H1 (cell line): Measurements from ENCODE around the gene WDR7. TPM values are rescaled to one million over a fixed set of nuclear protein-coding genes. Genes with fewer than 3 reads are reported as not detected.

Experiments
- CTCF ChIA-PET: fragments of 300-600 bp; sonication (Branson Sonifier 250); formaldehyde crosslinking; loops from one replicate; lab custom pipeline; 2021; ENCODE audit not compliant: partially characterized antibody; lab: Charles Lee
- POLR2A ChIA-PET: fragments of 300-600 bp; sonication (Branson Sonifier 250); formaldehyde crosslinking; loops from one replicate; lab custom pipeline; 2021; ENCODE audit warnings: inconsistent platforms; ENCODE audit not compliant: partially characterized antibody; lab: Charles Lee
- DNase-seq, 2 experiments: peaks; one replicate each; pipeline versions ENCODE4 v3.0.0 to v3.0.0-alpha.2; 2010 to 2022; ENCODE audit warnings: low spot score in 2 of 2, low read depth in 1 of 2, mixed read lengths in 1 of 2
- FAIRE-seq: peaks from 2 replicates; lab custom pipeline; 2011; peaks lifted over from hg19 to GRCh38; lab: Jason Lieb, UNC
- H2AFZ ChIP-seq: 2 replicates; pipeline ENCODE4 v1.8.1; 2012; ENCODE audit warnings: low read length, inconsistent platforms
- H2AK5ac ChIP-seq: 2 replicates; pipeline ENCODE4 v1.6.1; 2013; ENCODE audit warnings: low read depth, low read length
- H2BK120ac ChIP-seq: replicated peaks from 2 replicates; pipeline ENCODE3; 2013; ENCODE audit warnings: low read depth, low read length, inconsistent platforms
- H2BK12ac ChIP-seq: 2 replicates; pipeline ENCODE4 v1.6.1; 2013; ENCODE audit warnings: low read depth, low read length
- H2BK15ac ChIP-seq: 2 replicates; pipeline ENCODE4 v1.6.1; 2013; ENCODE audit warnings: low read length
- H2BK20ac ChIP-seq: 2 replicates; pipeline ENCODE4 v1.6.1; 2013; ENCODE audit warnings: low read length
- H2BK5ac ChIP-seq: 2 replicates; pipeline ENCODE4 v1.6.1; 2013; ENCODE audit warnings: low read depth, low read length
- H3K14ac ChIP-seq: 2 replicates; pipeline ENCODE4 v1.6.1; 2013; ENCODE audit warnings: inconsistent platforms; ENCODE audit not compliant: insufficient read length
- H3K18ac ChIP-seq: 2 replicates; pipeline ENCODE4 v1.6.1; 2013; ENCODE audit warnings: low read length; ENCODE audit errors: extremely low read depth
- H3K23ac ChIP-seq: 2 replicates; pipeline ENCODE4 v1.6.1; 2013; ENCODE audit warnings: inconsistent platforms; ENCODE audit not compliant: insufficient read length
- H3K23me2 ChIP-seq: 2 replicates; pipeline ENCODE4 v1.6.1; 2013; ENCODE audit warnings: low read depth, low read length
- H3K27ac ChIP-seq: 2 replicates; pipeline ENCODE4 v1.6.1; 2011; ENCODE audit warnings: low read depth, low read length, inconsistent platforms
- H3K27me3 ChIP-seq, 4 experiments: replicated peaks in 1 of 4; 1 replicate in 1 of 4; 2 replicates in 3 of 4; pipeline versions ENCODE4 v1.6.1 to v1.8.1; 2011 to 2013; ENCODE audit warnings: low read length in 3 of 4, mild to moderate bottlenecking in 3 of 4, inconsistent platforms in 2 of 4, mixed read lengths in 2 of 4, moderate library complexity in 1 of 4; ENCODE audit not compliant: control insufficient read depth in 3 of 4, insufficient read depth in 3 of 4; ENCODE audit errors: extremely low read depth in 1 of 4
- H3K36me3 ChIP-seq, 4 experiments: 2 replicates each; pipeline versions ENCODE4 v1.6.1 to v1.8.1; 2011 to 2013; ENCODE audit warnings: mild to moderate bottlenecking in 4 of 4, low read length in 3 of 4, moderate library complexity in 2 of 4, control low read depth in 1 of 4, inconsistent platforms in 1 of 4; ENCODE audit not compliant: insufficient read depth in 4 of 4, control insufficient read depth in 2 of 4
- H3K4ac ChIP-seq: replicated peaks from 2 replicates; pipeline ENCODE3; 2013; ENCODE audit warnings: low read length, low read depth, mixed read lengths, inconsistent platforms; ENCODE audit not compliant: insufficient read length
- H3K4me1 ChIP-seq, 4 experiments: replicated peaks in 1 of 4; 1 replicate in 1 of 4; 2 replicates in 3 of 4; pipeline versions ENCODE4 v1.6.1 to v1.8.1; 2011 to 2013; ENCODE audit warnings: low read length in 3 of 4, inconsistent platforms in 2 of 4, mixed read lengths in 1 of 4; ENCODE audit not compliant: insufficient read depth in 4 of 4, control insufficient read depth in 3 of 4
- H3K4me2 ChIP-seq, 2 experiments: 2 replicates each; pipeline versions ENCODE4 v1.6.1 to v1.8.1; 2011 to 2013; ENCODE audit warnings: low read depth in 2 of 2, low read length in 2 of 2, control low read depth in 1 of 2, inconsistent platforms in 1 of 2, mild to moderate bottlenecking in 1 of 2; ENCODE audit not compliant: insufficient read depth in 1 of 2
- H3K4me3 ChIP-seq, 4 experiments: fragments of 200-600, 300-600 bp in 1 of 4; sonication (generic), shearing (Covaris generic), sonication (Bioruptor Twin) in 1 of 4; 2 replicates each; pipeline versions ENCODE4 v1.5.1 to v1.8.1; 2011 to 2016; ENCODE audit warnings: low read length in 4 of 4, low read depth in 3 of 4, control low read depth in 2 of 4, inconsistent platforms in 2 of 4, mild to moderate bottlenecking in 2 of 4, mixed read lengths in 1 of 4, moderate library complexity in 1 of 4; ENCODE audit not compliant: insufficient read depth in 2 of 4; ENCODE audit errors: extremely low read depth in 1 of 4
- H3K56ac ChIP-seq: replicated peaks from 2 replicates; pipeline ENCODE3; 2013; ENCODE audit warnings: low read depth, mild to moderate bottlenecking, mixed read lengths, low read length, inconsistent platforms; ENCODE audit not compliant: insufficient read length
- H3K79me1 ChIP-seq: 2 replicates; pipeline ENCODE4 v1.6.1; 2013; ENCODE audit warnings: low read depth, low read length, control low read depth
- H3K79me2 ChIP-seq, 2 experiments: 2 replicates each; pipeline versions ENCODE4 v1.6.1 to v1.8.1; 2012 to 2013; ENCODE audit warnings: low read length in 2 of 2, mild to moderate bottlenecking in 2 of 2, inconsistent platforms in 1 of 2; ENCODE audit not compliant: insufficient read depth in 2 of 2, control insufficient read depth in 1 of 2
- H3K9ac ChIP-seq, 4 experiments: replicated peaks in 1 of 4; 1 replicate in 1 of 4; 2 replicates in 3 of 4; pipeline versions ENCODE4 v1.6.1 to v1.8.1; 2011 to 2013; ENCODE audit warnings: low read depth in 3 of 4, low read length in 3 of 4, control low read depth in 2 of 4, mild to moderate bottlenecking in 2 of 4, moderate library complexity in 2 of 4, inconsistent platforms in 1 of 4; ENCODE audit errors: extremely low read depth in 1 of 4
- H3K9me3 ChIP-seq, 2 experiments: 2 replicates each; pipeline versions ENCODE4 v1.6.1 to v1.8.1; 2012 to 2013; ENCODE audit warnings: mild to moderate bottlenecking in 2 of 2, moderate library complexity in 2 of 2, control low read depth in 1 of 2, inconsistent platforms in 1 of 2, low read depth in 1 of 2, low read length in 1 of 2, mixed read lengths in 1 of 2; ENCODE audit not compliant: insufficient read depth in 2 of 2
- H4K20me1 ChIP-seq, 2 experiments: replicated peaks in 1 of 2; 2 replicates each; pipeline versions ENCODE3 to v1.8.1; 2011 to 2013; ENCODE audit warnings: inconsistent platforms in 2 of 2, low read length in 2 of 2, mild to moderate bottlenecking in 1 of 2; ENCODE audit not compliant: insufficient read depth in 2 of 2, control insufficient read depth in 1 of 2
- H4K5ac ChIP-seq: 2 replicates; pipeline ENCODE4 v1.6.1; 2013; ENCODE audit warnings: low read length, low read depth, mixed read lengths, inconsistent platforms; ENCODE audit not compliant: insufficient read length
- H4K8ac ChIP-seq: 2 replicates; pipeline ENCODE4 v1.8.0; 2013; ENCODE audit warnings: mild to moderate bottlenecking, moderate library complexity, low read length, inconsistent platforms; ENCODE audit not compliant: insufficient read depth; ENCODE audit errors: extremely low read depth
- H4K91ac ChIP-seq: replicated peaks from 2 replicates; pipeline ENCODE3; 2013; ENCODE audit warnings: low read length, mixed read lengths, inconsistent platforms; ENCODE audit not compliant: insufficient read length
- BRCA1 ChIP-seq: IDR thresholded peaks from 2 replicates; pipeline ENCODE4 v1.6.1; 2012; ENCODE audit warnings: low read depth, low read length, improper control_type of control experiment
- CEBPB ChIP-seq: IDR thresholded peaks from 2 replicates; pipeline ENCODE4 v1.6.1; 2012; ENCODE audit warnings: low read depth, low read length
- EGR1 ChIP-seq: IDR thresholded peaks from 2 replicates; pipeline ENCODE4 v1.6.1; 2011; ENCODE audit warnings: low read depth, low read length, borderline replicate concordance
- JUN ChIP-seq: IDR thresholded peaks from 2 replicates; pipeline ENCODE4 v1.6.1; 2011; ENCODE audit warnings: low read depth, mild to moderate bottlenecking, improper control_type of control experiment, low read length
- SP4 ChIP-seq: IDR thresholded peaks from 2 replicates; pipeline ENCODE4 v1.6.1; 2012; ENCODE audit warnings: low read length, inconsistent platforms
- polyA plus RNA-seq, 7 experiments: library from polyadenylated mRNA; depleted of rRNA in 3 of 7; stranded (reverse) in 5 of 7; unstranded in 2 of 7; fragments of >200 nt in 5 of 7; fragments of 200-250 nt in 2 of 7; gene quantifications; 1 replicate in 5 of 7; 2 replicates in 1 of 7; 4 replicates in 1 of 7; pipeline versions ENCODE4 v1.2.1 to v1.2.3, GENCODE V29; 2011 to 2013; ENCODE audit warnings: missing spikeins in 2 of 7, mixed read lengths in 2 of 7
- total RNA-seq: library from RNA; stranded (reverse); fragmentation: NEBNext Ultra II Directional; extraction: Animal tissue kit (Norgen Biotek cat#: 25700); gene quantifications from 2 replicates; pipeline ENCODE4 v1.2.1, GENCODE V29; 2021
- TF ChIP-seq, protein P1 (sequence below), 3 experiments: IDR thresholded peaks; 1 replicate in 2 of 3; 2 replicates in 1 of 3; pipeline versions ENCODE4 v1.5.1 to v1.6.1; 2011; ENCODE audit warnings: low read length in 3 of 3, mild to moderate bottlenecking in 3 of 3, inconsistent platforms in 2 of 3, low read depth in 1 of 3, moderate library complexity in 1 of 3; ENCODE audit not compliant: insufficient read depth in 1 of 3; ENCODE audit errors: control extremely low read depth in 1 of 3

Gene WDR7
- total and polyA plus RNA-seq, 2 of the 8 experiments (the other 6 are each of a cell fraction or from before 2014, with no cell fraction given): 5.5 to 15.2 TPM

GRCh38 chr18:56747857-56748256 is 96.7 kb downstream of the WDR7 start:
- Histone ChIP-seq H3K56ac (no peak overlapping the region), H3K4me3 (no peak overlapping the region), H4K20me1 (no peaks in the 10 kb centered on the region), H3K27me3 (no peaks in the 10 kb centered on the region), H4K8ac (no peak overlapping the region), H2BK20ac (no peak overlapping the region), H2AK5ac (no peak overlapping the region), H3K4me1 (no peaks in the 10 kb centered on the region), H3K4me2 (no peak overlapping the region), H2BK5ac (no peak overlapping the region), H3K18ac (no peak overlapping the region), H3K4ac (no peak overlapping the region), H3K9me3 (no peaks in the 10 kb centered on the region), H3K23me2 (no peaks in the 10 kb centered on the region), H2BK120ac (no peak overlapping the region), H3K23ac (no peak overlapping the region), H4K5ac (no peak overlapping the region), H3K79me2 (no peaks in the 10 kb centered on the region), H2AFZ (no peak overlapping the region), H2BK12ac (no peak overlapping the region), H3K27ac (no peak overlapping the region), H3K9ac (no peak overlapping the region), H4K91ac (no peak overlapping the region), H3K36me3 (no peaks in the 10 kb centered on the region), H2BK15ac (no peak overlapping the region), H3K79me1 (no peaks in the 10 kb centered on the region; the same call in 1 of the 2 replicates), H3K14ac (no peak overlapping the region)
- DNase-seq (no peak), FAIRE-seq (no peak)
- CTCF ChIA-PET: interaction anchor here (0.6 to 1.9 kb wide), 10 partner anchors 9 to 699 kb away, joined by 3 to 5 read pairs (median 3); no protein-coding TSS in a partner anchor
- POLR2A ChIA-PET: no interaction called here
- TF ChIP-seq EGR1 (no peak), CEBPB (no peak), JUN (no peak), SP4 (no peak), BRCA1 (no peak)
- TF ChIP-seq, protein P1, sequence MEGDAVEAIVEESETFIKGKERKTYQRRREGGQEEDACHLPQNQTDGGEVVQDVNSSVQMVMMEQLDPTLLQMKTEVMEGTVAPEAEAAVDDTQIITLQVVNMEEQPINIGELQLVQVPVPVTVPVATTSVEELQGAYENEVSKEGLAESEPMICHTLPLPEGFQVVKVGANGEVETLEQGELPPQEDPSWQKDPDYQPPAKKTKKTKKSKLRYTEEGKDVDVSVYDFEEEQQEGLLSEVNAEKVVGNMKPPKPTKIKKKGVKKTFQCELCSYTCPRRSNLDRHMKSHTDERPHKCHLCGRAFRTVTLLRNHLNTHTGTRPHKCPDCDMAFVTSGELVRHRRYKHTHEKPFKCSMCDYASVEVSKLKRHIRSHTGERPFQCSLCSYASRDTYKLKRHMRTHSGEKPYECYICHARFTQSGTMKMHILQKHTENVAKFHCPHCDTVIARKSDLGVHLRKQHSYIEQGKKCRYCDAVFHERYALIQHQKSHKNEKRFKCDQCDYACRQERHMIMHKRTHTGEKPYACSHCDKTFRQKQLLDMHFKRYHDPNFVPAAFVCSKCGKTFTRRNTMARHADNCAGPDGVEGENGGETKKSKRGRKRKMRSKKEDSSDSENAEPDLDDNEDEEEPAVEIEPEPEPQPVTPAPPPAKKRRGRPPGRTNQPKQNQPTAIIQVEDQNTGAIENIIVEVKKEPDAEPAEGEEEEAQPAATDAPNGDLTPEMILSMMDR (IDR thresholded peaks at IDR 0.05; ENCODE audit: control extremely low read depth in 1 of 3, insufficient read depth in 1 of 3, low read depth in 1 of 3, low read length in 3 of 3): no peak
